ELR (cell line): ENCODE data around the gene FMN1.

Experiments used
- DNase-seq: peaks from one replicate; pipeline ENCODE4 v3.0.0-alpha.2; 2015; ENCODE audit warnings: low read depth

Gene FMN1

DNA sequence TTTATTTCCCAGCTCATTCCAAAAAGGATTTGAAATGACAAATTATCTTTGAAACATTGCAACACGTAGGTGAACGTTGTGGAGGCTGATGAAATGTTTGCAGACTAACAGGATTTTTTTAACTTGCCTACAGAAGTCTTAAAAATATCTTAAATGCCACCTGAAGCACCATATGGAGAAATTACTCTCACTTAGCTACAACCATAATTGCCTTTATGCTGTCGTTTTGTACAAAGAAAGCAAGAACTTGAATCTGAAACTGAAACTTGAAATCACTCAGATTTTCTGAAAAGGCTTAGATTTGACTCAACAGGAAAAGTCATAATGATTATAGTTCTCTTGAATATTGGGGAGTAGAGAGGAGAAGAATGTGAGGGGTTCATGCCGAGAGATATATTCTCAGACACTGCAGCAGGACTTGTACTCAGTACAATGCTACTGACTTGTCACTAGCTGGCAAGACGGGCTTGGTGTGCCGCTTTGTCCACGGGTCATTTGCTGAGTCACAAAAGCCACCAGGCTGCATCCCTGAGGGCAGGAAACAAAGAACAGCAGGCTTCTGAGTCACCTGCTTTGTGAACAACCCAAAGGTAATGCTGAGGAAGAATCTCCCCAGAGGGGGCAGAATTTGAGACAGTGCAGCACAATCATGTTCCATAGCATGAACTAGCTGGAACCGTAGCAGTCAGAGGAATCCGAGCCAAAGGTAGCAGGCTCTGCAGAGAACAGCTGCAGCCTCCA, 7.1 kb upstream of the FMN1 start:
- DNase-seq = peak; percentile 88

DNA sequence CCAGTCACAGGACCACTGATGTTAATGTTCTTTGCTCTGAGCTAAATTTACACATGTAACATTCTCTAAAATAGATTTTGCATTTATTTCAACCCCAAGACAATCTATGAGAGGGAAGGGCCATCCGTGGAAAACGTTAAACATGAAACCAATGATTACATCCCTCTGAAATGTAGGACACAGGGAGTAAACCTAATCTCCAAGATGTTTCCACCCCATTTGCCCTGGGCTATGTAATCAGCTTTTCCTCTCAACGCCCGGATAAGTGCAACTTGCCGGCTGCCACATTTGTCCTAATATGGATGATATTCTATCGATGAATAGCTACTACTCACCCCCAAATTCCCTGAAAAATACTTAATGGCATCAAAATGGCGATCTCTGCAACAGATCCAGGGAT, 6.4 kb upstream of the FMN1 start:
- no peak for DNase-seq

- DNase-seq = no peak
These were observed 5.9 kb upstream of the FMN1 start for GRCh38 chr15:33200444-33200843.

GRCh38 chr15:33198541-33198940, 4.0 kb upstream of the FMN1 start:
- DNase-seq = no peak

DNA sequence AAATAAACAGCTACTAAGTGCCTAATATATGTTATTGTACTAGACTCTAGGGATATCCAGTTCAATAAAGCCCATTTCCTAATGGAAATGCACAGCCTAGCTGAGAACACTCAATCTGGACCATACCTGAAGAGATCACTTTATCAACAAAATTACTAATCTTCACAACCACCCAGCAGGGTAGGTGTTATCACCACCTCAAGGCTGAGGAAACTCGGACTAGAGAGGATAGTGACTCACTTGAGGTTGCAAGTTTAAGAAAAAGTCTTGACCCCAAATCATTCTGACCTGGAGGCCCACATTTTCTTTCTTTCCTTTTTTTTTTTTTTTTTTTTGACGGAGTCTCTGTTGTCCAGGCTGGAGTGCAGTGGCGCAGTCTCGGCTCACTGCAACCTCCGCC, 3.1 kb upstream of the FMN1 start:
- DNase-seq = no peak

DNA sequence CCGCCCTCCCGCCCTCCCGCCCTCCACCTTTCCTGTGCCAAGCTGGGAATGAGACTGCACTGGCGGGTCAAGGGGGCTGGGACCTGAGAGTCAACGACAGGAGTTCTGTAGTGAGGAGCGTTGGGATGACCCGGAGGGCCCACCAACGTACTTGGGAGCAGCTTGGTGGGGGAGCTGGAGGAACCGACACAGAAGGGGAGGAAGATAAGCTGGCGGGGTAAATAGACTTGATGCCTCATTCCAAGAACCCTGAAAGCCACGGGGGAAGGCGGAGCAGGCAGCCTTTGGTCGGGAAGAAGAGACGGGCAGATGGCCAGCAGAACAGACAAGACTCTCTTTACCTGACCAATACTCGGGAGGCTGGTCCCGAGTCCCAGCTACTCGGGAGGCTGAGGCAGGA, 277 bp downstream of the FMN1 start:
- no peak for DNase-seq

GRCh38 chr15:33191591-33191990, 2.9 kb downstream of the FMN1 start:
- no peak for DNase-seq

GRCh38 chr15:33190539-33190938, 4.0 kb downstream of the FMN1 start:
- no peak for DNase-seq

- DNase-seq = no peak
These were observed 5.8 kb downstream of the FMN1 start for GRCh38 chr15:33188641-33189257.

GRCh38 chr15:33188159-33188558, 6.4 kb downstream of the FMN1 start:
- DNase-seq = no peak

DNA sequence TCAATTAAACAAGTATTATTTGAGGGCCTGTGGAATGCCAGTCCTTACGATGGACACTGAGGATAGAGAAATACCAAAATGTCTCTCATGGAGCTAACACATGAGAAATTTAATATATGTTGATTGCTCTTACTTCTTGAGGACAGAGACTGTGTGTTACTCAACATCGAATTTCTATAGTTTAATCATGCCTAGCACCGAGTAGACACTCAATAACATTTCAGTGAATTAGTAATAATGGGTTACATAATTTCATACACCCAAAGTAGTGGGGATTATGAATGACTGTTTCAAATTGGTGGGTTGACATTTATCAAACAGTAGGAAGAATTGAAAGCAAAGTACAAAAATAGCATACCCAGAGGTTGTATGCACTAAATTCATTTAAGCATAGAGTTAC, 11.2 kb downstream of the FMN1 start:
- DNase-seq = no peak

- DNase-seq = no peak
These were observed 11.6 kb downstream of the FMN1 start for GRCh38 chr15:33182926-33183325.

- peak; percentile 14 for DNase-seq
These were observed 12.1 kb downstream of the FMN1 start for GRCh38 chr15:33182278-33182905.

GRCh38 chr15:33179874-33180273, 14.6 kb downstream of the FMN1 start:
- DNase-seq = no peak

DNA sequence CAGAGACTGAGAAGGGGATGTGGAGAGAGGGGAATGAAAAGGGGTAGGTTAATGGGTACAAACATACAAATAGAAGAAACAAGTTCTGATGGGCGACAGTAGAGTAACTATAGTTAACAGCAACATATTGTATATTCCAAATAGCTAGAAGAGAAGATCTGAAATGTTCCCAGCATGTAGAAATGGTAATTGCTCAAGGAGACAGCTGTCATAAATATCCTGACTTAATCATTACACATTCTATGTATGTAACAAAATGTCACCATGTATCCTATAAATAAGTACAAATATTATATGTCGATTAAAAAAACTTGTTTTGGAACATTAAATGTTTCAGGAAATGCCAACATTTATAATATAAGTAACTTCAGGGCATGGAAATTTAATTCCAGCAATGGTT, 23.3 kb downstream of the FMN1 start:
- no peak for DNase-seq

DNA sequence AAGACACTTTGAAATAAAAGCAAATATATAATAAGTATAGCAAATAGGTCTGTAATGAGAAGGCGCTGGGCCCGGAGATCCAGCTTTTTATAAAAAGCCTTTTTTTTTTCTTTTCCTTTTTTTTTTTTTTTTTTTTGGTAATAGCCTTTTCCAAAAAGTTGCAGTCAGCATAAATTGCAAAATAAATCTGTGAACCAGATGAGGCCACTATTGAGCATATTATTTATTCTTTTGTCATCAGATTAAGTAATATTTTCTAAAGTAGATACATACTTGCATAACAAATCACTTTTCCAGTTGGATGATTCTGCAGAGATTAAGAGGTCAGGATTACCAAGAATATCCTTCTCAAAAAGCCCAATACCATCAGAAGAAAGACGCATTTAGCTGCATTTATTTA, 24.9 kb downstream of the FMN1 start:
- DNase-seq = no peak

- no peak for DNase-seq
These were observed 26.1 kb downstream of the FMN1 start for GRCh38 chr15:33168444-33168843.

DNA sequence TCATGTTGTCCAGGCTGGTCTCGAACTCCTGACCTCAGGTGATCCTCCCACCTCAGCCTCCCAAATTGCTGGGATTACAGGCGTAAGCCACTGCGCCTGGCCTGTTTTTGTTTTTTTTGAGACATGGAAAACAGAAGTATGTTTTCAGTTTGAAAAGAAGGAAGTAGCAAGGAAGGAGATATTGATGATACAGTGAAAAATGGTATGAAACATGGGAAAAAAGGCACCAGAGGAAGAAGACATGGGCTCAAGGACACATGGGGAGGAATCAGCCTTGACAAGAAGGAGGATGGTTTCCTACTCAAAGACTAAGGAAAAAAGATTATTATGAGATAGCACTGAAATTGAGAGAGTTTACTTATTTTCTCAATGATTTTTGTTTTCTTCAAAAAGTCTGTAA, 30.7 kb downstream of the FMN1 start:
- no peak for DNase-seq

GRCh38 chr15:33161209-33161608, 33.3 kb downstream of the FMN1 start:
- no peak for DNase-seq

DNA sequence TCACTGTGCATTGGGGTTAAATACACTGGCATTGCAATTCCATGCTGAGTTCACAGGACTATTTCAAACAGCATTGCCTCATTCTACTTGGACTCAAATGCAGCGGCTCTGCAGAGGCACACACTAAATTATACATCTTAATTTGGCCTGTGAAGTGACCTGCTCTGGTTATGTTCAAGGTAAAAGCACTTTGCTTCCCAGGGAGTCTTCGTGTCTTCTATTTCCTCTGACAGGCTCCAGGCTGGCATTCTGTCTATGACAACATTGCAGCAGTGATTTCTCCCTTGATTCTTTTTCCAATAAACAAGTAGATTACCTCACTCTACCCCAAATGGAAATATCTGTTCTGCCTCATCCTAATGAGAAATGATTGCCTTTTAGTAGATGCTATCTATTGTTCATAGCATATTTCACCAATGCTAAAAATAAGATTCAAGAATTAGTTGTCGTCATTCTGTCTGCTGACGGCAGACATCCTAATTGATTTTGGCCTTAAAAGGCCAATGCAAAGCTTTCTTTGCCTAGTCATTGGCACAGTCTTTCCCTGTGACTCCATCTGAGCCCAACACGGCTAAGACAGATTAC, 33.8 kb downstream of the FMN1 start:
- DNase-seq = no peak

- DNase-seq = peak; percentile 9
These were observed 34.6 kb downstream of the FMN1 start for GRCh38 chr15:33159726-33160453.

DNA sequence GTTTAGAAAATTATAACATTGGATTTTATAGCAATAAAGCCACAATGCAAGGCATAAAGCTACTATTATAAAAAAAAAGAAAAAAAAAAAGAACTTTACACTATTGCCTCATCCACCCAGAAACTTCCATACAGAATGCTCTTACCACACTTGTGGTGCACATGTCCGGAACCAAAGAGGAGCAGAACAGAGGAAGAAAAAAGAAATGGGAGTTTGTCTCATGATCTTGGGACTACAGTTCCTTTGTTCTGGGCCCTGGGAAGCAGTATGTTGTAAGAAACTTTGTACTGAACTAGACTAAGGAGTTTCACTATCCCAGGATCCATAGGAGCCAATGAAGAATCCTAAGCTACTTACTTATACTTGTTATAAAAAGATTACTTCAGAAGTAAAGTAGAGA, 36.1 kb downstream of the FMN1 start:
- no peak for DNase-seq
